HG02852 (cell line): ENCODE results near the gene ELL2.
"Not testable (repeated sequence)": the region's sequence is repeated elsewhere in the genome, so short reads cannot be mapped to it uniquely, and the experiment has no call there.

ENCODE experiments used
- ATAC-seq: cut with Tn5 transposase; IDR thresholded peaks from one replicate; pipeline ENCODE4 v1.9.1; 2021; ENCODE audit warnings: mild to moderate bottlenecking, moderate library complexity; ENCODE audit not compliant: unreplicated experiment

ELL2 gene

GRCh38 chr5:95883185-95884016 is 78.2 kb downstream of the ELL2 start:
- ATAC-seq, result peak; percentile 66

GRCh38 chr5:95881833-95882232 is 79.8 kb downstream of the ELL2 start:
- ATAC-seq, result no peak

- no peak for ATAC-seq
These were observed 81.3 kb downstream of the ELL2 start for GRCh38 chr5:95880081-95880926.

- no peak for ATAC-seq
These were observed 82.0 kb downstream of the ELL2 start for GRCh38 chr5:95879661-95880060.

- ATAC-seq, result no peak
These were observed 83.0 kb downstream of the ELL2 start for GRCh38 chr5:95878417-95879323.

- no peak for ATAC-seq
These were observed 84.9 kb downstream of the ELL2 start for GRCh38 chr5:95876782-95877181.

GRCh38 chr5:95874246-95874645 is 87.4 kb downstream of the ELL2 start:
- no peak for ATAC-seq

GRCh38 chr5:95873351-95873750 is 88.3 kb downstream of the ELL2 start:
- ATAC-seq, result no peak

GRCh38 chr5:95872346-95873268 is 89.0 kb downstream of the ELL2 start:
- ATAC-seq, result no peak

GRCh38 chr5:95871146-95871806 is 90.4 kb downstream of the ELL2 start:
- no peak for ATAC-seq

- ATAC-seq, result peak; percentile 62
These were observed 91.5 kb downstream of the ELL2 start for GRCh38 chr5:95870105-95870672.

- not testable (repeated sequence) for ATAC-seq
These were observed 92.3 kb downstream of the ELL2 start for GRCh38 chr5:95869173-95869855.

- ATAC-seq, result no peak
These were observed 93.5 kb downstream of the ELL2 start for GRCh38 chr5:95868136-95868535.

GRCh38 chr5:95866435-95867040 is 95.1 kb downstream of the ELL2 start:
- no peak for ATAC-seq

- ATAC-seq, result no peak
These were observed 96.6 kb downstream of the ELL2 start for GRCh38 chr5:95864944-95865504.

GRCh38 chr5:95864456-95864855 is 97.2 kb downstream of the ELL2 start:
- ATAC-seq, result no peak

- no peak for ATAC-seq
These were observed 98.3 kb downstream of the ELL2 start for GRCh38 chr5:95863383-95863757.
